HCT116 (cell line): Measurements from ENCODE around the gene TRPC5OS. TPM values are rescaled to one million over a fixed set of nuclear protein-coding genes. Genes with fewer than 3 reads are reported as not detected.

Experiments used
- ATAC-seq: fragments of 200-7000 bp; cut with Tn5 transposase; 2 replicates; pipeline ENCODE4 v1.9.1; 2020; ENCODE audit warnings: mild to moderate bottlenecking, moderate library complexity
- BruUV-seq: library from RNA; stranded (reverse); fragments of 400-500 nt; replicated peaks from 2 replicates; lab custom pipeline; 2021; lab: Mats Ljungman, UMichigan
- CTCF ChIA-PET: fragments of 300-600 bp; sonication (Branson Sonifier 250); formaldehyde crosslinking; loops from one replicate; lab custom pipeline; 2021; ENCODE audit warnings: antibody characterized with exemption; lab: Charles Lee
- POLR2A ChIA-PET: fragments of 300-600, 350-600 bp; sonication (Branson Sonifier 250); formaldehyde crosslinking; loops from one replicate; lab custom pipeline; 2021; ENCODE audit warnings: antibody characterized with exemption; lab: Charles Lee
- RAD21 ChIA-PET, 2 experiments: fragments of 300-600 bp; sonication (Branson Sonifier 250); formaldehyde crosslinking; loops; one replicate each; lab custom pipeline; 2023; ENCODE audit warnings: low total read pairs in 2 of 2; ENCODE audit not compliant: uncharacterized antibody in 2 of 2, unreplicated experiment in 2 of 2, low non-redundant PET in 1 of 2; lab: Charles Lee
- DNase-seq: peaks from one replicate; pipeline ENCODE4 v3.0.0-alpha.2; 2010; ENCODE audit warnings: low read depth, low spot score
- H2AFZ ChIP-seq: fragments of 200-600 bp; shearing (Covaris generic), sonication (generic); 2 replicates; pipeline ENCODE4 v1.6.1; 2017; ENCODE audit warnings: low read depth, mixed run types, mixed read lengths, antibody characterized with exemption, low read length; ENCODE audit not compliant: poor library complexity, severe bottlenecking
- H3K27ac ChIP-seq: 2 replicates; pipeline ENCODE4 v1.5.1; 2012; ENCODE audit warnings: low read depth, low read length
- H3K27me3 ChIP-seq: fragments of 200-600 bp; sonication (generic); 2 replicates; pipeline ENCODE4 v1.6.1; 2016; ENCODE audit warnings: mixed run types, low read length, mixed read lengths; ENCODE audit not compliant: insufficient read depth
- H3K36me3 ChIP-seq, 2 experiments: fragments of 200-500 bp in 1 of 2; fragments of 200-600 bp in 1 of 2; sonication (Bioruptor generic) in 1 of 2; sonication (generic) in 1 of 2; 2 replicates each; pipeline versions ENCODE4 v1.5.1 to v1.6.1; 2014 to 2016; ENCODE audit warnings: low read length in 2 of 2, inconsistent platforms in 1 of 2, mixed read lengths in 1 of 2, mixed run types in 1 of 2; ENCODE audit not compliant: insufficient read depth in 2 of 2, control insufficient read depth in 1 of 2
- H3K4me1 ChIP-seq, 2 experiments: fragments of 200-600 bp in 1 of 2; sonication (generic) in 1 of 2; 2 replicates each; pipeline versions ENCODE4 v1.5.1 to v1.6.1; 2012 to 2017; ENCODE audit warnings: low read length in 2 of 2, inconsistent platforms in 1 of 2, mild to moderate bottlenecking in 1 of 2, mixed read lengths in 1 of 2, mixed run types in 1 of 2, moderate library complexity in 1 of 2; ENCODE audit not compliant: insufficient read depth in 2 of 2, control insufficient read depth in 1 of 2
- H3K4me2 ChIP-seq: fragments of 200-600 bp; sonication (generic); 2 replicates; pipeline ENCODE4 v1.6.1; 2017; ENCODE audit warnings: mixed run types, low read length, mixed read lengths
- H3K4me3 ChIP-seq, 2 experiments: fragments of 200-600 bp in 1 of 2; sonication (generic) in 1 of 2; replicated peaks in 1 of 2; 2 replicates each; pipeline ENCODE4 v1.5.1; 2011 to 2016; ENCODE audit warnings: low read length in 2 of 2, control low read depth in 1 of 2, low read depth in 1 of 2, mild to moderate bottlenecking in 1 of 2, mixed read lengths in 1 of 2, mixed run types in 1 of 2
- H3K79me2 ChIP-seq: fragments of 200-600 bp; sonication (generic); 2 replicates; pipeline ENCODE4 v1.6.1; 2017; ENCODE audit warnings: mild to moderate bottlenecking, mixed run types, low read length, moderate library complexity, mixed read lengths; ENCODE audit not compliant: insufficient read depth
- H3K9ac ChIP-seq: fragments of 200-600 bp; sonication (generic); 2 replicates; pipeline ENCODE4 v1.6.1; 2016; ENCODE audit warnings: low read length, mixed read lengths
- H3K9me2 ChIP-seq: fragments of 200-600 bp; sonication (generic), shearing (Covaris generic); 2 replicates; pipeline ENCODE4 v1.6.1; 2017; ENCODE audit warnings: mixed run types, mild to moderate bottlenecking, moderate library complexity; ENCODE audit not compliant: insufficient read depth
- H3K9me3 ChIP-seq, 2 experiments: fragments of 200-500 bp in 1 of 2; fragments of 200-600 bp in 1 of 2; sonication (Bioruptor generic) in 1 of 2; sonication (generic) in 1 of 2; 2 replicates each; pipeline ENCODE4 v1.6.1; 2014 to 2017; ENCODE audit warnings: low read length in 2 of 2, mixed read lengths in 2 of 2, inconsistent platforms in 1 of 2, low read depth in 1 of 2, mild to moderate bottlenecking in 1 of 2, mixed run types in 1 of 2, moderate library complexity in 1 of 2; ENCODE audit not compliant: control insufficient read depth in 1 of 2, insufficient read depth in 1 of 2
- H4K20me1 ChIP-seq: fragments of 200-600 bp; sonication (generic), shearing (Covaris generic); 2 replicates; pipeline ENCODE4 v1.6.1; 2017; ENCODE audit warnings: mixed run types, mild to moderate bottlenecking, moderate library complexity; ENCODE audit not compliant: insufficient read depth
- CBX3 ChIP-seq: IDR thresholded peaks from 2 replicates; pipeline ENCODE4 v1.6.1; 2012; ENCODE audit warnings: low read depth
- CEBPB ChIP-seq: IDR thresholded peaks from 2 replicates; pipeline ENCODE4 v1.6.1; 2012; ENCODE audit warnings: low read depth
- EGR1 ChIP-seq: IDR thresholded peaks from 2 replicates; pipeline ENCODE4 v1.6.1; 2012; ENCODE audit warnings: low read depth
- ELF1 ChIP-seq: IDR thresholded peaks from 2 replicates; pipeline ENCODE4 v1.6.1; 2012; ENCODE audit warnings: low read depth, borderline replicate concordance
- EZH2 ChIP-seq: fragments of 200-600 bp; sonication (generic); IDR thresholded peaks from 2 replicates; pipeline ENCODE4 v1.6.1; 2017; ENCODE audit warnings: antibody characterized with exemption, mixed run types
- EZH2phosphoT487 ChIP-seq: fragments of 200-600 bp; IDR thresholded peaks from 2 replicates; pipeline ENCODE4 v1.6.1; 2018; ENCODE audit warnings: antibody characterized with exemption, borderline replicate concordance
- JUND ChIP-seq: IDR thresholded peaks from 2 replicates; pipeline ENCODE4 v1.6.1; 2012
- POLR2A ChIP-seq: IDR thresholded peaks from 2 replicates; pipeline ENCODE4 v1.7.0; 2011; ENCODE audit warnings: borderline replicate concordance; ENCODE audit not compliant: insufficient read depth, insufficient read length; ENCODE audit errors: extremely low read depth
- SIN3A ChIP-seq: IDR thresholded peaks from 2 replicates; pipeline ENCODE4 v1.6.1; 2012; ENCODE audit warnings: low read depth
- SP1 ChIP-seq: IDR thresholded peaks from 2 replicates; pipeline ENCODE4 v1.6.1; 2012; ENCODE audit warnings: low read depth
- SRF ChIP-seq: IDR thresholded peaks from 2 replicates; pipeline ENCODE4 v1.6.1; 2012; ENCODE audit warnings: low read depth
- TCF7L2 ChIP-seq: IDR thresholded peaks from 2 replicates; pipeline ENCODE4 v1.7.0; 2011; ENCODE audit warnings: borderline replicate concordance, inconsistent platforms; ENCODE audit not compliant: insufficient read depth, insufficient read length; ENCODE audit errors: extremely low read depth
- YY1 ChIP-seq: IDR thresholded peaks from 2 replicates; pipeline ENCODE4 v1.6.1; 2011; ENCODE audit warnings: low read length, low read depth, moderate library complexity, mild to moderate bottlenecking; ENCODE audit not compliant: insufficient replicate concordance; ENCODE audit errors: extremely low read depth
- ZFX ChIP-seq: fragments of 450-650 bp; IDR thresholded peaks from 2 replicates; pipeline ENCODE4 v1.6.1; 2017
- ZNF274 ChIP-seq: fragments of 200-500 bp; sonication (Bioruptor generic); IDR thresholded peaks from 2 replicates; pipeline ENCODE4 v1.6.1; 2014; ENCODE audit warnings: mild to moderate bottlenecking, low read depth, low read length, inconsistent platforms
- intact Hi-C: fragments of 100-400 bp; cut with micrococcal nuclease; formaldehyde crosslinking; loops from 2 replicates; pipeline ENCODE4 v1.10.0; 2022
- total RNA-seq: library from RNA; stranded (reverse); gene quantifications from one replicate; pipeline ENCODE4 v1.2.1, GENCODE V29; 2021; ENCODE audit not compliant: unreplicated experiment
- TF ChIP-seq, protein P1 (sequence below): IDR thresholded peaks from 2 replicates; pipeline ENCODE4 v1.6.1; 2011; ENCODE audit warnings: mild to moderate bottlenecking, low read length, moderate library complexity; ENCODE audit not compliant: insufficient replicate concordance; ENCODE audit errors: extremely low read depth
- TF ChIP-seq, protein P2 (sequence below): IDR thresholded peaks from 2 replicates; pipeline ENCODE4 v1.6.1; 2012
- TF ChIP-seq, protein P3 (sequence below), 3 experiments: fragments of 200-600 bp in 1 of 3; sonication (generic) in 1 of 3; IDR thresholded peaks in 2 of 3; conservative IDR thresholded peaks in 1 of 3; 2 replicates each; pipeline ENCODE4 v1.5.1; 2012 to 2017; ENCODE audit warnings: low read depth in 2 of 3, low read length in 2 of 3, antibody characterized with exemption in 1 of 3, borderline replicate concordance in 1 of 3, control low read depth in 1 of 3, mild to moderate bottlenecking in 1 of 3, mixed read lengths in 1 of 3, mixed run types in 1 of 3, moderate library complexity in 1 of 3; ENCODE audit not compliant: insufficient read depth in 1 of 3
- TF ChIP-seq, protein P4 (sequence below): IDR thresholded peaks from 2 replicates; pipeline ENCODE4 v1.6.1; 2012; ENCODE audit warnings: low read depth

The TRPC5OS gene
- total RNA-seq, 1 experiment from 2014 or later: 0.07 TPM

DNA sequence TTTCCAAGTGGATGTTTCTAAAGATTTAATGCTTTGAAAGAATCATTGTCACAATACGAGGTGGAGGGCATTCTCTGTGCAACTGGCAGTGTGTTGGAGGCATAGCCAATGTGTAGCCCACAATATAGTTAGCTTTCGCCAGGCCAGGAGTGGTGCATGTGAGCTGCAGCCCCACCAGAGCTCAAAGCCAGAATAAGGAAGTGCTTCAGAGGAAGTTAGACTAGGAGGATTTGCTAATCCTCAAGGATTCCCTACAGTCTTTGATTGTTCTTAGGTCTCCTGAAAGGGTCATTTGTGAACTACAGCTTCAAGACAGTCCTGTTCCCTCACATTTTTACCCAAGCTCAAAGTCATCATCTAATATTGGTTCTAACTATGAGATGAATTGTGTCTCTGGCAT, 16.4 kb downstream of the TRPC5OS start:
- RAD21 ChIA-PET: no interaction called here
- no peaks in the 10 kb centered on the region for H3K79me2 ChIP-seq

More for the DNA sequence above, 16.4 kb downstream of the TRPC5OS start:
- no peak for DNase-seq
- Histone ChIP-seq H3K36me3 (no peaks in the 10 kb centered on the region), H2AFZ (no peak overlapping the region), H3K9ac (no peak overlapping the region), H3K4me1 (no peaks in the 10 kb centered on the region), H3K4me3 (no peak overlapping the region), H3K9me3 (no peaks in the 10 kb centered on the region), H4K20me1 (no peaks in the 10 kb centered on the region), H3K9me2 (no peaks in the 10 kb centered on the region), H3K27ac (no peak overlapping the region), H3K4me2 (no peak overlapping the region)
- intact Hi-C loops: no loop called here
- ATAC-seq: no peak
- BruUV-seq: no TSS peak
- ChIA-PET CTCF (no interaction called here), POLR2A (no interaction called here)
- TF ChIP-seq, protein P1, sequence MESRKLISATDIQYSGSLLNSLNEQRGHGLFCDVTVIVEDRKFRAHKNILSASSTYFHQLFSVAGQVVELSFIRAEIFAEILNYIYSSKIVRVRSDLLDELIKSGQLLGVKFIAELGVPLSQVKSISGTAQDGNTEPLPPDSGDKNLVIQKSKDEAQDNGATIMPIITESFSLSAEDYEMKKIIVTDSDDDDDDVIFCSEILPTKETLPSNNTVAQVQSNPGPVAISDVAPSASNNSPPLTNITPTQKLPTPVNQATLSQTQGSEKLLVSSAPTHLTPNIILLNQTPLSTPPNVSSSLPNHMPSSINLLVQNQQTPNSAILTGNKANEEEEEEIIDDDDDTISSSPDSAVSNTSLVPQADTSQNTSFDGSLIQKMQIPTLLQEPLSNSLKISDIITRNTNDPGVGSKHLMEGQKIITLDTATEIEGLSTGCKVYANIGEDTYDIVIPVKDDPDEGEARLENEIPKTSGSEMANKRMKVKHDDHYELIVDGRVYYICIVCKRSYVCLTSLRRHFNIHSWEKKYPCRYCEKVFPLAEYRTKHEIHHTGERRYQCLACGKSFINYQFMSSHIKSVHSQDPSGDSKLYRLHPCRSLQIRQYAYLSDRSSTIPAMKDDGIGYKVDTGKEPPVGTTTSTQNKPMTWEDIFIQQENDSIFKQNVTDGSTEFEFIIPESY: no peak
- TF ChIP-seq ZFX (no peak), EGR1 (no peak), EZH2 (no peak), YY1 (no peak), ELF1 (no peak), POLR2A (no peak), CEBPB (no peak), TCF7L2 (no peak), JUND (no peak), SRF (no peak), SP1 (no peak), SIN3A (no peak), EZH2phosphoT487 (no peak), CBX3 (no peak), ZNF274 (no peak)
- TF ChIP-seq, protein P2, sequence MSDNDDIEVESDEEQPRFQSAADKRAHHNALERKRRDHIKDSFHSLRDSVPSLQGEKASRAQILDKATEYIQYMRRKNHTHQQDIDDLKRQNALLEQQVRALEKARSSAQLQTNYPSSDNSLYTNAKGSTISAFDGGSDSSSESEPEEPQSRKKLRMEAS: no peak
- TF ChIP-seq, protein P3, sequence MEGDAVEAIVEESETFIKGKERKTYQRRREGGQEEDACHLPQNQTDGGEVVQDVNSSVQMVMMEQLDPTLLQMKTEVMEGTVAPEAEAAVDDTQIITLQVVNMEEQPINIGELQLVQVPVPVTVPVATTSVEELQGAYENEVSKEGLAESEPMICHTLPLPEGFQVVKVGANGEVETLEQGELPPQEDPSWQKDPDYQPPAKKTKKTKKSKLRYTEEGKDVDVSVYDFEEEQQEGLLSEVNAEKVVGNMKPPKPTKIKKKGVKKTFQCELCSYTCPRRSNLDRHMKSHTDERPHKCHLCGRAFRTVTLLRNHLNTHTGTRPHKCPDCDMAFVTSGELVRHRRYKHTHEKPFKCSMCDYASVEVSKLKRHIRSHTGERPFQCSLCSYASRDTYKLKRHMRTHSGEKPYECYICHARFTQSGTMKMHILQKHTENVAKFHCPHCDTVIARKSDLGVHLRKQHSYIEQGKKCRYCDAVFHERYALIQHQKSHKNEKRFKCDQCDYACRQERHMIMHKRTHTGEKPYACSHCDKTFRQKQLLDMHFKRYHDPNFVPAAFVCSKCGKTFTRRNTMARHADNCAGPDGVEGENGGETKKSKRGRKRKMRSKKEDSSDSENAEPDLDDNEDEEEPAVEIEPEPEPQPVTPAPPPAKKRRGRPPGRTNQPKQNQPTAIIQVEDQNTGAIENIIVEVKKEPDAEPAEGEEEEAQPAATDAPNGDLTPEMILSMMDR (IDR thresholded peaks at IDR 0.05 in 2 of 3, conservative IDR thresholded peaks at IDR 0.05 in 1 of 3; ENCODE audit: borderline replicate concordance in 1 of 3, insufficient read depth in 1 of 3, low read depth in 2 of 3, low read length in 2 of 3): no peak
- TF ChIP-seq, protein P4, sequence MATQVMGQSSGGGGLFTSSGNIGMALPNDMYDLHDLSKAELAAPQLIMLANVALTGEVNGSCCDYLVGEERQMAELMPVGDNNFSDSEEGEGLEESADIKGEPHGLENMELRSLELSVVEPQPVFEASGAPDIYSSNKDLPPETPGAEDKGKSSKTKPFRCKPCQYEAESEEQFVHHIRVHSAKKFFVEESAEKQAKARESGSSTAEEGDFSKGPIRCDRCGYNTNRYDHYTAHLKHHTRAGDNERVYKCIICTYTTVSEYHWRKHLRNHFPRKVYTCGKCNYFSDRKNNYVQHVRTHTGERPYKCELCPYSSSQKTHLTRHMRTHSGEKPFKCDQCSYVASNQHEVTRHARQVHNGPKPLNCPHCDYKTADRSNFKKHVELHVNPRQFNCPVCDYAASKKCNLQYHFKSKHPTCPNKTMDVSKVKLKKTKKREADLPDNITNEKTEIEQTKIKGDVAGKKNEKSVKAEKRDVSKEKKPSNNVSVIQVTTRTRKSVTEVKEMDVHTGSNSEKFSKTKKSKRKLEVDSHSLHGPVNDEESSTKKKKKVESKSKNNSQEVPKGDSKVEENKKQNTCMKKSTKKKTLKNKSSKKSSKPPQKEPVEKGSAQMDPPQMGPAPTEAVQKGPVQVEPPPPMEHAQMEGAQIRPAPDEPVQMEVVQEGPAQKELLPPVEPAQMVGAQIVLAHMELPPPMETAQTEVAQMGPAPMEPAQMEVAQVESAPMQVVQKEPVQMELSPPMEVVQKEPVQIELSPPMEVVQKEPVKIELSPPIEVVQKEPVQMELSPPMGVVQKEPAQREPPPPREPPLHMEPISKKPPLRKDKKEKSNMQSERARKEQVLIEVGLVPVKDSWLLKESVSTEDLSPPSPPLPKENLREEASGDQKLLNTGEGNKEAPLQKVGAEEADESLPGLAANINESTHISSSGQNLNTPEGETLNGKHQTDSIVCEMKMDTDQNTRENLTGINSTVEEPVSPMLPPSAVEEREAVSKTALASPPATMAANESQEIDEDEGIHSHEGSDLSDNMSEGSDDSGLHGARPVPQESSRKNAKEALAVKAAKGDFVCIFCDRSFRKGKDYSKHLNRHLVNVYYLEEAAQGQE: no peak
- TF ChIP-seq, all 23 proteins: peak for 0
- H3K27me3 ChIP-seq: no peaks in the 10 kb centered on the region
